IgD-negative memory B cell (primary cell): ENCODE data around the gene ANKRD13B. TPM values are rescaled to one million over a fixed set of nuclear protein-coding genes. Genes with fewer than 3 reads are reported as not detected.
A peak's percentile ranks its signal among the peaks of the same experiment; 100 is the strongest.
"Not testable (repeated sequence)": the region's sequence is repeated elsewhere in the genome, so short reads cannot be mapped to it uniquely, and the experiment has no call there.

Experiments used
- H3K27ac Mint-ChIP-seq, 3 donors: one replicate each; pipeline ENCODE4 v1.8.0; 2020 to 2022; ENCODE audit warnings: mild to moderate bottlenecking in 3 of 3, mixed read lengths in 3 of 3, moderate library complexity in 1 of 3
- H3K27me3 Mint-ChIP-seq: one replicate; pipeline ENCODE4 v1.8.0; 2021; ENCODE audit warnings: mixed read lengths
- H3K36me3 Mint-ChIP-seq: one replicate; pipeline ENCODE4 v1.8.0; 2020; ENCODE audit warnings: mild to moderate bottlenecking, mixed read lengths
- H3K4me1 Mint-ChIP-seq, 3 donors: one replicate each; pipeline ENCODE4 v1.8.0; 2020 to 2022; ENCODE audit warnings: mixed read lengths in 3 of 3, mild to moderate bottlenecking in 1 of 3
- H3K4me3 Mint-ChIP-seq, 4 donors: one replicate each; pipeline ENCODE4 v1.8.0; 2020 to 2022; ENCODE audit warnings: mild to moderate bottlenecking in 4 of 4, mixed read lengths in 4 of 4, moderate library complexity in 3 of 4
- H3K9me3 Mint-ChIP-seq, 3 donors: one replicate each; pipeline ENCODE4 v1.8.0; 2020 to 2021; ENCODE audit warnings: mixed read lengths in 3 of 3, mild to moderate bottlenecking in 1 of 3
- polyA plus RNA-seq: library from polyadenylated mRNA; unstranded; fragments of 300-500 nt; fragmentation: Illumina TruSeq; gene quantifications from one replicate; pipeline ENCODE4 v1.2.3, GENCODE V29; 2021

ANKRD13B gene
- polyA plus RNA-seq, result not detected

DNA sequence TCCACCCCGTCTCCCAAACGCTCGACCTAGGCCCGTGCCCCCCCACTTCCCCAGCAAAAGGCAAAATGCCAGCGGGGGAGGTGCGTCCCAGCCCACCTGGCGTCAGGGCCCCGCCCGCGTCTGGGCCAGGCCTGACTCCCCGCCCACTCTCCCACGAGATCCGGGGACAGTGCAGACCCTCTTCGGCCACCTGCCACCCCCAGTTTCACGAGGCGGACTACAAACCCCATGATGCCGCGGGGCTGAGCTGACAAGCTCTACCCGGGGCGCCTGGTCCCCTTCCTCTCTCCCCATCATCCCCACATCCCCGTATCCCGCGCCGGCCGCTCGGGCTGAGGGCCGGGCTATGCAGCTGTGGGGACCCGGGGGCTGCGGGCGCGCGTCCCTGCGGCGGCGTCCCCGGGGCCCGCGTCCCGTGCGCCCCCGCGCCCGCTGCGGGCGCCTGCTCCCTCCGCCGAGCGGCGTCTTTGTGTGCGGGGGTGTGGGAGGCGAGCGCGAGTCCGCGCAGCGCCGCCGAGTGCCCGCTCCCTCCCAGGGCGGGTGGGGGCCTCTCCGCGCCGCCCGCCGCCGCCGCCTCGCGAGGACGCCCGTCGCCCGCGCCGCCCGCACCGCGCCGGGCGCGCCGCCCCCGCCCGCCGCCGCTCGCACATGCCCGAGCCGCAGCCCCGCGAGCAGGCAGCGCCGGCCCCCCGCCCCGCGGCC lies at the start of gene ANKRD13B:
Gene ANKRD13B, plus strand, starts transcription at position 283 of the 702 bp plus-strand sequence. CDS start 490 bp downstream, outside the sequence.
- Mint-ChIP-seq H3K36me3 (no peaks in the 10 kb centered on the region), H3K9me3 (no peaks in the 10 kb centered on the region), H3K27ac (peak within 1 kb of the TSS in 1 of 3 donors; percentile 82), H3K4me3 (peak within 1 kb of the TSS; percentile 88 to 95 (median 92)), H3K27me3 (no peaks in the 10 kb centered on the region), H3K4me1 (peaks cover 12 to 29% (median 22%) of the 10 kb centered on the region in 3 donors)

DNA sequence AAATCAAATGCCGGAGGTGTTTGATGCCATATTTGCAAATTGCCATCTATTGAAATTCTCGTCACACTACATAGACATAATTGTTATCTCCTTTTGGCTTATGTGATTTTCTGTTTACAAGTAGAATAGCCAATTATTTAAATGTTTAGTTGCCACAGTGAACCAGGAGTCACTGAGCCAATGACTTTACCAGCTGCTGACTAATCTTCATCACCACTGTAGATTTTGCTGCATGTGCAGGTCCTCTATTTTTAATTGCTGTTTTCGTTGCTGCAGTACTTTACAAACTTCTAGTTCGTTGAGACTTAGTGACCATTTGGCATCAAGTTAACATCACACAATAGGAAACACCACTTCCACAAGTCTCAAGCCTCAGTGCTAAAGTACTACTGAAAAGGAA lies 48.9 kb upstream of the ANKRD13B start:
- no peak overlapping the region for H3K27ac Mint-ChIP-seq
- no peaks in the 10 kb centered on the region for H3K9me3 Mint-ChIP-seq
- peaks cover 4% of the 10 kb centered on the region for H3K36me3 Mint-ChIP-seq
- H3K4me1 Mint-ChIP-seq, result no peaks in the 10 kb centered on the region
- no peaks in the 10 kb centered on the region for H3K27me3 Mint-ChIP-seq
- H3K4me3 Mint-ChIP-seq, result no peak overlapping the region

DNA sequence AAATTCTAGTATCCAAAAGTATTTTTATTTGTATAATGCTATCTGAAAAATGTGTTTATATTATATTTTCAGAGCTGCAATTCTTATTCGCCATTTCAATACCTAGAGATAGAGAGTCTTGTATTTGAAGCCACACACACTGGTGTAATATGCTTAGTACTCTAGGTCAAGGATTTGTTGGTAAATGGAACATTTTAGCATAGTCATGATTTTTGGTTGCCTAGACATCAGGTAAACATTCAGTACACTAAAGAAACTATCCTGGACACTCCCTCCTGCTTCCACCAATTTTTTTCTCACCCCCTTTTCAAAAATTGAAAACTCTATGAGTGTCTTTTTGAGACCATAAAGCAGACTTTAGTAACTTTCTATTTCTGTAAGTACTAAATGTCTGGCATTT lies 46.8 kb upstream of the ANKRD13B start:
- Mint-ChIP-seq H3K9me3 (no peaks in the 10 kb centered on the region), H3K36me3 (peaks cover 3% of the 10 kb centered on the region), H3K27ac (peak overlapping the region in 1 of 3 donors; percentile 13), H3K4me1 (no peaks in the 10 kb centered on the region), H3K4me3 (no peak overlapping the region), H3K27me3 (no peaks in the 10 kb centered on the region)

DNA sequence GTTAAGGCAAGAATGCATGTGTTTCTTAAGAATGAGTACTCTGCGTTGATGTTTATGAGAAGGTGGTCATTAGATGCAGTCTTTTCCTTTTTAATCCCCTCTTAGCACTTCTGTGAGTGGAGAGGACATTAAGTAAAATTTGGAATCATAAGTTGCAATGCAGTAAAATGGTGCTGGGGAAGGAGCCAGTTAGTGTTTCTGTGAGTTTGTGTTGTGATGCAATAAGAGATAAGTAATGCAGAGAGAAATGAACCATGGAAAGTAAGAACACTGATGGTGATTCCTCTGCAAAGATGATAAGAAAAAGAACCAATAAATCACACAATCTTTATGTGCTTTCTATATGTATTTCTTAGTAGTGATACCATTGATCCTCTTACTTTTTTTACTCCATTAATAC lies 46.1 kb upstream of the ANKRD13B start:
- Mint-ChIP-seq H3K4me3 (no peak overlapping the region), H3K4me1 (no peaks in the 10 kb centered on the region), H3K9me3 (no peaks in the 10 kb centered on the region), H3K27me3 (no peaks in the 10 kb centered on the region), H3K36me3 (peaks cover 3% of the 10 kb centered on the region), H3K27ac (no peak overlapping the region)

DNA sequence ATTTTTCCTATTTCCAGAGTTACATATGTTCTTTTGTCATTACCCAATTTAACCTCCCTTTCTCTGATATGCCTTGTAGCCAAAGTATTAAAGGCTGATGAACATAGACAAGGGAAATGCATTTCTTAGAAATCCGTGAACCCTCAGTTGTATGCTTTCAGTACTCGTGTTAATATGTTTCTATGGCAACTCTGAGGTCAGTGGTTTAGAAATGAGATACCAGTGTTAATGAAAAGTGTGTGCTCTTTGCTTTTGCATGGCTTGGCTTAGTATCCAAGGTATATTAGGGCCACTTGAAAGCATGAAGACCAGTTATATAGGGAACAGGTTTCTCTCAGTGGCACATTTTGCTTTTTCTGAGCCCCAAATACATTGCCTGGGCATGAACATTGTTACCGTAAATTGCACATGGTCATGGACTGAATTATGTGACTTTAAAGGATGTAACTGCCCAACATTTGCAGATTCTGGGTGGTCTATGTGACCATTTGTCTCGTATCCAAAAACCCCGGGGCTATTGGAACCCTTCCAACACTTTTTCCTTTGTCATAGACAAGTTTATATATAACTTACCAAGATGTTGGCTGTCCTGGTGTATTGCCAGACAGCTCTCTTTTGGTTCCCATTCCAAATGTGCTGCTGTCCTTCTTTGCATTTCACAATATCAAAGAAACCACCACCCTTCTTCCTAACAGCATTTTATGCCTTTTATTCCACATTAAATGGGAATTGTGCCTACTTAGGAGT lies 43.6 kb upstream of the ANKRD13B start:
- H3K4me3 Mint-ChIP-seq, result no peak overlapping the region
- H3K27me3 Mint-ChIP-seq, result no peaks in the 10 kb centered on the region
- no peak overlapping the region for H3K27ac Mint-ChIP-seq
- peaks cover 0 to 3% (median 0%) of the 10 kb centered on the region in 3 donors for H3K4me1 Mint-ChIP-seq
- peaks cover 1% of the 10 kb centered on the region for H3K36me3 Mint-ChIP-seq
- no peaks in the 10 kb centered on the region for H3K9me3 Mint-ChIP-seq

DNA sequence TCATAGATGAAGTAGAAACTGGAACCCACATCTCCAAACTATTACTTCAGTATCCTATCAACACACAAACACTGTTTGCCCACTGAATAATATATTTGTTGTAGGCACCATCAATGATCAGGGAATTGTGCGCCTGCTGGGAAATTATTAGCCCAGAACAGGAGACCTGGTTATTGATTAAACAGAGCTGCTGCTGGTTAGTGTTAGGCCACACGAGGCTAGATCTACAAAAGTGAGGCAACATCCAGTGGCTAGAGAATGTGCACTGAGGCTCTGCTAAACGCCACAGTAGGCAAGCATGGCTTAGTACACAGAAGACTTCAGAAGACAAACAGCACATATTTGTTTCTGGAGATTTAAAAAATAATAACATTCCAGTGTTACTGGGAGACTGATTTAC lies 37.1 kb upstream of the ANKRD13B start:
- Mint-ChIP-seq H3K27ac (no peak overlapping the region), H3K27me3 (no peaks in the 10 kb centered on the region), H3K4me1 (peaks cover 20 to 31% (median 28%) of the 10 kb centered on the region in 3 donors), H3K4me3 (no peak overlapping the region), H3K36me3 (peaks cover 1% of the 10 kb centered on the region), H3K9me3 (no peaks in the 10 kb centered on the region)

DNA sequence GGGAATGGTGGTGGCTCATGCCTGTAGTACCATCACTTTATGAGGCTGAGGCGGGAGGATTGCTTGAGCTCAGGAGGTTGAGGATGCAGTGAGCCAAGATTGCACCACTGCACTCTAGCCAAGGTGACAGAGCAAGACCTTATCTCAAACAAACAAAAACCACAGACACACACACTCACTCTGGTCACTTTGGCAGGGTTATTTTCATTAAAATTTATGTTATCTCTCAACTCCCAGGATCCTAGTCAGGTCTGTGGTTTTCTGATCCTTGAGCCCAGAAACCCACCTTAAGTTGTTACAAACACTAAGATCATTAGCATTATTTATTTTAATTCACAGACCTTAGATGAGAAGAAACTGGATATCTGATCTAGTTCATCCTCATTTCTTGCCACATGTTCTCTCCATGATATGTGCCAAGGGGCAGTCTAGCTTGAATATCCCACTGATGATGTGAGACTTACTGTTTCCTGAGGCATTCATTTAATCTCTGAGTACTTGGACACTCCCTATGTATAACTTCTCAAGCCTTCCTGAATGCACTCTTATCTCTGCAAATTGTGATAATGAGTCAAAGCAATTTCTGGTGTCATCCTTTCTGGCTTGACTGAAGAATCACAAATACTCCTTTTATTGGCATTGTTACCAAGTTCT lies 35.7 kb upstream of the ANKRD13B start:
- H3K4me3 Mint-ChIP-seq, result peak overlapping the region in 1 of 4 donors; percentile 11
- H3K27me3 Mint-ChIP-seq, result no peaks in the 10 kb centered on the region
- H3K27ac Mint-ChIP-seq, result peak overlapping the region in 2 of 3 donors; percentile 46 to 59
- H3K9me3 Mint-ChIP-seq, result no peaks in the 10 kb centered on the region
- H3K36me3 Mint-ChIP-seq, result peaks cover 1% of the 10 kb centered on the region
- H3K4me1 Mint-ChIP-seq, result peaks cover 28 to 43% (median 34%) of the 10 kb centered on the region in 3 donors

DNA sequence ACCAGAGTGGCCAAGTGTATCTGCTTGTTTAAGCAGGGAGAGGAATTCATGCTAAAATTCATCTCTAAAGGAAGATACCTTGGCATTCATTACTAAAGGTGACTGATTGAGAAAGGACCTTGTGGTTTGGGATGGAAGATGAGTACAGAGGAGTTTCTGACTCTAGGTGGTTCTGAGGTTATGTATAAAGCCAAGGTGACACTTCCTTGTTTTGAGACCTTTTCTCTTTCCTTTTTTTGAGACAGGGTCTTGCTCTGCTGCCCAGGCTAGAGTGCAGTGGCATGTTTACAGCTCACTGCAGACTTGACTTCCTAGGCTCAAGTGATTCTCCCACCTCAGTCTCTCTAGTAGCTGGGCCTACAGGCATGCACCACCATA lies 35.2 kb upstream of the ANKRD13B start:
- Mint-ChIP-seq H3K9me3 (no peaks in the 10 kb centered on the region), H3K4me1 (peaks cover 32 to 45% (median 33%) of the 10 kb centered on the region in 3 donors), H3K36me3 (peaks cover 1% of the 10 kb centered on the region), H3K27ac (peak overlapping the region; percentile 46 to 63 (median 59)), H3K4me3 (peak overlapping the region in 3 of 4 donors; percentile 11 to 78 (median 72)), H3K27me3 (no peaks in the 10 kb centered on the region)

DNA sequence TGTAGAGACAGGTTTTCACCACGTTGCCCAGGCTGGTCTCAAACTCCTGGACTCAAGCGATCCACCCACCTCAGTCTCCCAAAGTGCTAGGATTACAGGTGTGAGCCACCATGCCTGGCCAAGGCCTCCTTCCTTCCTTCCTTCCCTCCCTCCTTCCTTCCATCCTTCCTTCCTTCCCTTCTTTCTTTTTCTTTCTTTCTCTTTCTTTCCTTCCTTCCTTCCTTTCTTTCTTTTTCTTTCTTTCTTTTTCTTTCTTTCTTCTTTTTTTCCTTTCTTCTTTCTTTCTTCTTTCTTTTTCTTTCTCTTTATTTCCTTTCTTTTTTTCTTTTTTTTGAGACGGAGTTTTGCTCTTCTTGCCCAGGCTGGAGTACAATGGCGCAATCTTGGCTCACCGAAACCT lies 34.8 kb upstream of the ANKRD13B start:
- H3K27ac Mint-ChIP-seq, result peak overlapping the region in 2 of 3 donors; percentile 46 to 59
- peak overlapping the region in 2 of 4 donors; percentile 72 to 78 for H3K4me3 Mint-ChIP-seq
- peaks cover 32 to 48% (median 33%) of the 10 kb centered on the region in 3 donors for H3K4me1 Mint-ChIP-seq
- H3K36me3 Mint-ChIP-seq, H3K27me3 Mint-ChIP-seq, H3K9me3 Mint-ChIP-seq: not testable (repeated sequence)

DNA sequence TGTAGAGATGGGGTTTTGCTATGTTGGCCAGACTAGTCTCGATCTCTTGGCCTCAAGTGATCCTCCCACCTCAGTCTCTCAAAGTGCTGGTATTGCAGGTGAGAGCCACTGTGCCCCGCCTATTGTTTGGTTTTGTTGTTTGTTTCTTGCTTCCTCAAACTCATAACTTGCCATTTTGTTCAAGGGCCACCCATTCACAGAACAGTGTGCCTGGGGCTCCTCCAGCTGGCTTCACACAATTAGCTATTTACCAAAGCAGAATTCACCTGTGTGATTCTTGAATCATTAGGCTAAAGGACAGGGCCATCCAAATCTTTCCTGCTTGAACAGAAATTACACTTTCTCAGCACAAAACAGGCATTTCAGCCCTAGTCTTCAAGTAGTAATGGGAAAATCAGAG lies 33.3 kb upstream of the ANKRD13B start:
- Mint-ChIP-seq H3K4me1 (peaks cover 38 to 56% (median 38%) of the 10 kb centered on the region in 3 donors), H3K4me3 (peak overlapping the region in 2 of 4 donors; percentile 25 to 34), H3K27me3 (no peaks in the 10 kb centered on the region), H3K36me3 (peaks cover 1% of the 10 kb centered on the region), H3K9me3 (no peaks in the 10 kb centered on the region), H3K27ac (peak overlapping the region in 2 of 3 donors; percentile 83 to 89)

DNA sequence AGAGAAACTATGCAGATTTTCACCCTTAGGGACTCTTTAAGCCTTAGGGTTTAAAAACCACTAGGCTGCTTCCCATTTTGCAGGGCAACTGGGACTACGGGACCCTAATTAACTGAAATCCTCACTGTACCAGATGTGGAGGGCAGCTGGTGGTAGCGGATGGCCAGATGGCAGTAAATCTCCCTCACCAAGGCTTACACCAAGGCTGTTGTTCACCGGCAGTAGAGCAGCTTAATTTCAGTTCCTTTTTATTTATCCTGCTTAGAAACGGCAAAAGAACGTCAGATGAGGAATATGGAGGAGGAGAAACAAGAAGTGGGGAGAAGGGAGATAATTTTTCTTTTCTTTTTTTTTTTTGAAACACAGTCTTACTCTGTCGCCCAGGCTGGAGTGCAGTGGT lies 32.6 kb upstream of the ANKRD13B start:
- peak overlapping the region; percentile 83 to 92 (median 89) for H3K27ac Mint-ChIP-seq
- H3K27me3 Mint-ChIP-seq, result no peaks in the 10 kb centered on the region
- H3K9me3 Mint-ChIP-seq, result no peaks in the 10 kb centered on the region
- peaks cover 38 to 58% (median 38%) of the 10 kb centered on the region in 3 donors for H3K4me1 Mint-ChIP-seq
- H3K4me3 Mint-ChIP-seq, result peak overlapping the region; percentile 36 to 79 (median 69)
- peaks cover 1% of the 10 kb centered on the region for H3K36me3 Mint-ChIP-seq

DNA sequence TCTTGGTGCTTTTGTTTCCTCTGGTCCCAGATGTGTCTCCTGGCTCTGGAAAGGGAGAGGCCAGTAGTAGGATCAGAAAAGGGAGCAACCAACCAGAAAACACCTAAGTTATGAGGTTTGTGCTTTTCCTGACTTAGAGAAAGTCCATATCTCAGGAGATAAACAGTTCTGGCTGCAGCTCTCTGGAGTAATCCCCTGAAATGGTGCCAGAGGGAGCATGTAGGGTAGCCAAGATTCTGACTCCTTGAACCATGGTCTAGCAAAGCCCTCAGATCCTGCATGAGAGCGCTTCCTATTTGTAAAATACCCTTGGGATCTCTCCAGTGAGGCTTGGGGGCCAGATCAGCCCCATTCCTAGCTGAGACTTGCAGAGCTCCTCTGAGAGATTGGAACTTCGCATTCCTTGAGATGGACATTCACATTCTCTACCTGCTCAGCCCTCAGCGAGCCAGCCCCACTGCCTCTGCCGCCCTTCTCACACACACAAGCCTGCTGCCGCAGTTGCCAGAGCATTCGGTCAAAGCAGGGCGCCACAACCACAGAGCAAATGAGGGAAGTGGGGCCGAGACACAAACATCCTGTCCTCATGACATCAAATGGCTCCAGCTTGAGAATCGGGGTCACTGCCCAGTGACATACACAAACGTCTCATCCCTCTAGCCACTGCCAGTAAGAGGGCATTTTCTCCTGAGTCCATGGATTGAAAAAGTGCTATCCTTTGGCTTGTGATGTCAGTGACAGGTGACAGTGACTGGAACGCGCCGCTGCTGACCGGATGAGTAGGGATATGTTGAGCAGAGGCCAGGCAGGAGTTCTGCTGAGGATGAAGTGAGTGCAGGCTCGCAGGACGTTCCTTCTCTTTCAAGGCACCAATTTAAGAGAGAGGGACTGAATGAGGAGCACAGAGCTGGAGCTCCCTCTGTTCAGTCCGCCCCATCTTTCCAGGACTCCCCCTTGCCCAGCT lies 31.1 kb upstream of the ANKRD13B start:
- Mint-ChIP-seq H3K4me1 (peaks cover 43 to 63% (median 44%) of the 10 kb centered on the region in 3 donors), H3K27me3 (no peaks in the 10 kb centered on the region), H3K9me3 (no peaks in the 10 kb centered on the region), H3K36me3 (peaks cover 1% of the 10 kb centered on the region), H3K27ac (peak overlapping the region; percentile 83 to 95 (median 92)), H3K4me3 (peak overlapping the region in 3 of 4 donors; percentile 70 to 85 (median 76))

DNA sequence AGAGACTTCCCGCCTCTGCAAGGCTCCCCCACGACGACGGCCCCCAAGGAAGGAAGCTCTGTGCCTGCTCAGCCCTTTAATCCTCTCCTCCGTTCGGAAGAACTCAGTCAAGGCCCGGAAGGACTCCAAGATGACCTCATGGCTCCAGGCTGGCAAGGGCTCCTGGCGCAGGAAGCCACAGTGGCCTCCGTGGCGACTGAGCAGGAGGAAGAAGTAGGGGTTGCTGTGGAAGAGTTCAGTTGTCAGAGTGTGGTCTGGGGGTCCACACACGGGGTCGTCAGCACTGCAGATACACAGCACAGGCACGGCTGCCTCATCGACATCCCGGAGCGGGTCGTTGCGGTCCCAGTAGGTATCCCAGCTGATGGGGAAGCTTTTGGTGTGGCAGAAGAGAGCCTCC lies 30.3 kb upstream of the ANKRD13B start:
- H3K27ac Mint-ChIP-seq, result peak overlapping the region; percentile 83 to 95 (median 89)
- H3K4me1 Mint-ChIP-seq, result peaks cover 36 to 55% (median 41%) of the 10 kb centered on the region in 3 donors
- no peaks in the 10 kb centered on the region for H3K9me3 Mint-ChIP-seq
- H3K36me3 Mint-ChIP-seq, result peaks cover 1% of the 10 kb centered on the region
- no peaks in the 10 kb centered on the region for H3K27me3 Mint-ChIP-seq
- H3K4me3 Mint-ChIP-seq, result peak overlapping the region in 3 of 4 donors; percentile 70 to 74 (median 72)

DNA sequence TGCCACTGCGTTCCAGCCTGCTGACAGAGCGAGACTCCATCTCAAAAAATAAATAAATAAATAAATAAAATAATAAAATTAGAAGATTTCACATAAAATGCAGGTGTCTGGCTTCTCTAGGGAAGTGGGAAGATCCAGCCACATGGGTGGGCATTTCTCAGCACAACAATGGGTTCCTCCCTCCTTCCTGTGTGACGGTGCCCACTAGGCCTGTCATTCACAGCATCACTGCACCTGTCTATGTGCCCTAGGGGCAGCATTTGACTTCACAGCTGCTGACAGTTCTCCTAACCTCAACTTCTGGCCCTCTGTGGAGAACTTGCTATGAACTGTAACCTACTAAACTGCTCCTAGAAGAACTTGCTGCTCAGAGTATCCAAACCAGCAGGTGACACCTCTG lies 29.1 kb upstream of the ANKRD13B start:
- Mint-ChIP-seq H3K4me1 (peaks cover 32 to 52% (median 35%) of the 10 kb centered on the region in 3 donors), H3K4me3 (peak overlapping the region in 3 of 4 donors; percentile 77 to 87 (median 81)), H3K36me3 (peaks cover 1% of the 10 kb centered on the region), H3K27ac (peak overlapping the region; percentile 84 to 92 (median 90)), H3K27me3 (no peaks in the 10 kb centered on the region), H3K9me3 (no peaks in the 10 kb centered on the region)
